ENCODE results near the gene IRF9. TPM values are rescaled to one million over a fixed set of nuclear protein-coding genes. Genes with fewer than 3 reads are reported as not detected.

IRF9 gene
- polyA plus RNA-seq (ENCODE audit: insufficient read length in 3 of 3): 10 to 100 TPM; 56.8 to 60.1 (median 57.5) TPM

GRCh38 chr14:24160850-24161804 is at the start of gene IRF9:
Gene IRF9 (plus strand): TSS chr14:24161265. CDS start chr14:24162145, 880 bp downstream.
- peak; percentile 92 to 97 (median 94) for DNase-seq (ENCODE audit: low read depth in 3 of 3, low spot score in 2 of 3)

- DNase-seq (ENCODE audit: low read depth in 3 of 3, low spot score in 2 of 3): no peak
Measured at GRCh38 chr14:24113379-24113800, 47.7 kb upstream of the IRF9 start.

GRCh38 chr14:24113801-24114531 is 47.1 kb upstream of the IRF9 start:
- peak in 2 of 3 donors; percentile 76 to 77 for DNase-seq (ENCODE audit: low read depth in 3 of 3, low spot score in 2 of 3)

GRCh38 chr14:24114532-24115421 is 46.3 kb upstream of the IRF9 start, which contains the start of the genes DCAF11 and NRL:
Gene DCAF11 (plus strand): TSS chr14:24114777. CDS start chr14:24115595, 818 bp downstream.
Gene NRL (minus strand): TSS chr14:24114949. CDS start chr14:24082848, 32,101 bp downstream.
- peak; percentile 98 to 99 (median 99) for DNase-seq (ENCODE audit: low read depth in 3 of 3, low spot score in 2 of 3)

- DNase-seq (ENCODE audit: low read depth in 3 of 3, low spot score in 2 of 3): no peak
Measured at GRCh38 chr14:24115422-24116127, 45.5 kb upstream of the IRF9 start.

GRCh38 chr14:24116128-24116814 is 44.8 kb upstream of the IRF9 start:
- DNase-seq (ENCODE audit: low read depth in 3 of 3, low spot score in 2 of 3): no peak

GRCh38 chr14:24117179-24117578 is 43.9 kb upstream of the IRF9 start:
- no peak for DNase-seq (ENCODE audit: low read depth in 3 of 3, low spot score in 2 of 3)

GRCh38 chr14:24119691-24120090 is 41.4 kb upstream of the IRF9 start:
- no peak for DNase-seq (ENCODE audit: low read depth in 3 of 3, low spot score in 2 of 3)

- DNase-seq (ENCODE audit: low read depth in 3 of 3, low spot score in 2 of 3): no peak
Measured at GRCh38 chr14:24121210-24121609, 39.9 kb upstream of the IRF9 start.

GRCh38 chr14:24122416-24122815 is 38.6 kb upstream of the IRF9 start:
- no peak for DNase-seq (ENCODE audit: low read depth in 3 of 3, low spot score in 2 of 3)

- DNase-seq (ENCODE audit: low read depth in 3 of 3, low spot score in 2 of 3): no peak
Measured at GRCh38 chr14:24122898-24123297, 38.2 kb upstream of the IRF9 start.

GRCh38 chr14:24123424-24124417 is 37.3 kb upstream of the IRF9 start:
- DNase-seq (ENCODE audit: low read depth in 3 of 3, low spot score in 2 of 3): no peak

GRCh38 chr14:24126939-24127338 is 34.1 kb upstream of the IRF9 start:
- no peak for DNase-seq (ENCODE audit: low read depth in 3 of 3, low spot score in 2 of 3)

- DNase-seq (ENCODE audit: low read depth in 3 of 3, low spot score in 2 of 3): no peak
Measured at GRCh38 chr14:24127673-24128072, 33.4 kb upstream of the IRF9 start.

GRCh38 chr14:24129410-24129998 is 31.6 kb upstream of the IRF9 start:
- DNase-seq (ENCODE audit: low read depth in 3 of 3, low spot score in 2 of 3): no peak

GRCh38 chr14:24130380-24130716 is 30.7 kb upstream of the IRF9 start, which contains the start of gene FITM1:
Gene FITM1 (plus strand): TSS chr14:24130659. CDS start chr14:24131564, 905 bp downstream.
- no peak for DNase-seq (ENCODE audit: low read depth in 3 of 3, low spot score in 2 of 3)
